BJ (cell line): ENCODE measurements around the gene ISLR. TPM values are rescaled to one million over a fixed set of nuclear protein-coding genes. Genes with fewer than 3 reads are reported as not detected.

Experiments
- CTCF ChIA-PET: fragments of 350-600 bp; formaldehyde crosslinking; extraction: SDS; loops from one replicate; lab custom pipeline; 2021; ENCODE audit warnings: antibody characterized with exemption, inconsistent platforms; lab: Yijun Ruan, JAX
- POLR2A ChIA-PET: fragments of 300-600 bp; sonication (Branson Sonifier 250); formaldehyde crosslinking; extraction: SDS; loops from one replicate; lab custom pipeline; 2021; ENCODE audit warnings: antibody characterized with exemption; lab: Charles Lee
- DNase-seq: peaks from one replicate; pipeline ENCODE4 v3.0.0-alpha.2; 2011; ENCODE audit warnings: low read depth
- H3K27me3 ChIP-seq: 2 replicates; pipeline ENCODE4 v1.6.0; 2011; ENCODE audit warnings: low read length; ENCODE audit not compliant: control insufficient read depth, insufficient read depth
- H3K36me3 ChIP-seq: 2 replicates; pipeline ENCODE4 v1.5.1; 2011; ENCODE audit warnings: low read length; ENCODE audit not compliant: control insufficient read depth, insufficient read depth
- H3K4me3 ChIP-seq: 2 replicates; pipeline ENCODE4 v1.5.1; 2011; ENCODE audit warnings: low read depth, mild to moderate bottlenecking, control low read depth, low read length
- CTCF ChIP-seq: IDR thresholded peaks from 2 replicates; pipeline ENCODE4 v1.5.1; 2011; ENCODE audit warnings: low read depth, mild to moderate bottlenecking, control low read depth, inconsistent platforms, low read length, moderate library complexity; ENCODE audit not compliant: insufficient read depth
- polyA plus RNA-seq: library from polyadenylated mRNA; depleted of rRNA; stranded (reverse); fragments of >200 nt; gene quantifications from 2 replicates; pipeline ENCODE4 v1.2.3, GENCODE V29; 2011

The ISLR gene
- polyA plus RNA-seq, 1 experiment: 64.0 TPM

GRCh38 chr15:74182131-74182530 lies 8.6 kb downstream of the ISLR start:
- CTCF ChIA-PET: no interaction called here
- TF ChIP-seq CTCF: no peak
- POLR2A ChIA-PET: no interaction called here
- no peak for DNase-seq
- Histone ChIP-seq H3K4me3 (no peak overlapping the region), H3K36me3 (peaks cover 2% of the 10 kb centered on the region), H3K27me3 (no peaks in the 10 kb centered on the region)

GRCh38 chr15:74184582-74185091 lies 11.1 kb downstream of the ISLR start:
- DNase-seq: no peak
- Histone ChIP-seq H3K36me3 (peaks cover 2% of the 10 kb centered on the region), H3K27me3 (no peaks in the 10 kb centered on the region), H3K4me3 (no peak overlapping the region)
- TF ChIP-seq CTCF: no peak
- POLR2A ChIA-PET: no interaction called here
- CTCF ChIA-PET: no interaction called here

GRCh38 chr15:74185710-74186348 lies 12.3 kb downstream of the ISLR start:
- H3K4me3 ChIP-seq: no peak overlapping the region
- no peak for DNase-seq

GRCh38 chr15:74188216-74188615 lies 14.7 kb downstream of the ISLR start:
- Histone ChIP-seq H3K36me3 (no peaks in the 10 kb centered on the region), H3K27me3 (no peaks in the 10 kb centered on the region), H3K4me3 (no peak overlapping the region)
- no peak for TF ChIP-seq CTCF
- DNase-seq: no peak
- POLR2A ChIA-PET: no interaction called here
- CTCF ChIA-PET: no interaction called here

More at GRCh38 chr15:74185710-74186348, 12.3 kb downstream of the ISLR start:
- POLR2A ChIA-PET: no interaction called here
- Histone ChIP-seq H3K36me3 (peaks cover 2% of the 10 kb centered on the region), H3K27me3 (no peaks in the 10 kb centered on the region)
- TF ChIP-seq CTCF: no peak
- CTCF ChIA-PET: no interaction called here

GRCh38 chr15:74191798-74192197 lies 18.3 kb downstream of the ISLR start:
- H3K4me3 ChIP-seq: no peak overlapping the region
- H3K27me3 ChIP-seq: no peaks in the 10 kb centered on the region
- CTCF ChIA-PET: interaction anchor here (0.9 to 1.9 kb wide), 2 partner anchors 11 to 116 kb away, joined by 3 to 7 read pairs; no protein-coding TSS in a partner anchor
- no peak for TF ChIP-seq CTCF
- POLR2A ChIA-PET: no interaction called here
- no peak for DNase-seq
- no peaks in the 10 kb centered on the region for H3K36me3 ChIP-seq
